Large intestine (tissue), 3 donors: ENCODE data around the gene CGB7. TPM values are rescaled to one million over a fixed set of nuclear protein-coding genes. Genes with fewer than 3 reads are reported as not detected.
"Not testable (repeated sequence)": the region's sequence is repeated elsewhere in the genome, so short reads cannot be mapped to it uniquely, and the experiment has no call there.

Experiments used
- DNase-seq, 2 donors: peaks; one replicate each; pipeline versions ENCODE4 v3.0.0 to v3.0.0-alpha.2; 2013
- H3K27ac ChIP-seq: one replicate; pipeline ENCODE4 v1.5.1; 2013; ENCODE audit warnings: low read length
- H3K27me3 ChIP-seq: 2 replicates; pipeline ENCODE4 v1.6.1; 2013; ENCODE audit warnings: low read length; ENCODE audit not compliant: control insufficient read depth, insufficient read depth
- H3K36me3 ChIP-seq: 2 replicates; pipeline ENCODE4 v1.6.1; 2013; ENCODE audit warnings: low read length; ENCODE audit not compliant: control insufficient read depth, insufficient read depth
- H3K4me1 ChIP-seq: one replicate; pipeline ENCODE4 v1.6.1; 2013; ENCODE audit warnings: low read length; ENCODE audit not compliant: control insufficient read depth, insufficient read depth
- H3K4me3 ChIP-seq: one replicate; pipeline ENCODE4 v1.5.1; 2013; ENCODE audit warnings: low read length
- H3K9me3 ChIP-seq: one replicate; pipeline ENCODE4 v1.6.1; 2013; ENCODE audit warnings: mild to moderate bottlenecking, low read depth, low read length, moderate library complexity; ENCODE audit not compliant: control insufficient read depth
- WGBS: methylation state at CpG from one replicate; pipeline ENCODE4 v1.1.5; 2013; ENCODE audit warnings: low lambda C conversion rate; ENCODE audit not compliant: insufficient coverage; 5-methylcytosine and 5-hydroxymethylcytosine counted together
- polyA plus RNA-seq: library from polyadenylated mRNA; unstranded; fragments of 120-200 nt; gene quantifications from one replicate; pipeline ENCODE4 v1.2.1, GENCODE V29; 2013

The CGB7 gene
- polyA plus RNA-seq, 1 donor = 0.06 TPM

- H3K9me3 ChIP-seq = no peaks in the 10 kb centered on the region
- no CpG with 5 or more reads among the region's 17 CpGs for WGBS
- no peak for DNase-seq
- H3K27ac ChIP-seq = no peak overlapping the region
- no peaks in the 10 kb centered on the region for H3K4me1 ChIP-seq
- no peaks in the 10 kb centered on the region for H3K36me3 ChIP-seq
- H3K27me3 ChIP-seq = peaks cover 4% of the 10 kb centered on the region
- H3K4me3 ChIP-seq = no peak overlapping the region
These were observed 15.4 kb downstream of the CGB7 start for GRCh38 chr19:49042177-49042576.

GRCh38 chr19:49039736-49040135 is 17.8 kb downstream of the CGB7 start:
- not testable (repeated sequence) for H3K36me3 ChIP-seq, H3K27ac ChIP-seq, H3K27me3 ChIP-seq, H3K4me3 ChIP-seq, H3K4me1 ChIP-seq, DNase-seq, H3K9me3 ChIP-seq
- no CpG with 5 or more reads among the region's 9 CpGs for WGBS

GRCh38 chr19:49038557-49039276 is 18.8 kb downstream of the CGB7 start:
- not testable (repeated sequence) for H3K4me1 ChIP-seq, H3K27me3 ChIP-seq, H3K27ac ChIP-seq, H3K4me3 ChIP-seq, H3K9me3 ChIP-seq, DNase-seq, H3K36me3 ChIP-seq
- no CpG with 5 or more reads among the region's 26 CpGs for WGBS

GRCh38 chr19:49038111-49038510 is 19.4 kb downstream of the CGB7 start:
- 60% methylated on average over 1 of the region's 8 CpGs for WGBS
- not testable (repeated sequence) for H3K27me3 ChIP-seq, H3K9me3 ChIP-seq, H3K4me1 ChIP-seq, H3K4me3 ChIP-seq, H3K36me3 ChIP-seq, DNase-seq, H3K27ac ChIP-seq

GRCh38 chr19:49036815-49037214 is 20.7 kb downstream of the CGB7 start, which contains the start of gene CGB1:
Gene CGB1, minus strand, starts transcription at chr19:49036895. Its CDS starts 184 bp downstream, at chr19:49036711.
- DNase-seq, H3K4me3 ChIP-seq, H3K27ac ChIP-seq, H3K36me3 ChIP-seq, H3K9me3 ChIP-seq, H3K4me1 ChIP-seq, H3K27me3 ChIP-seq: not testable (repeated sequence)
- WGBS = 100% methylated on average over 1 of the region's 18 CpGs

GRCh38 chr19:49031642-49032301 is 25.8 kb downstream of the CGB7 start, which contains the start of gene CGB2:
Gene CGB2, plus strand, starts transcription at chr19:49031890. Its CDS starts 206 bp downstream, at chr19:49032096.
- not testable (repeated sequence) for H3K9me3 ChIP-seq, H3K4me1 ChIP-seq, DNase-seq, H3K36me3 ChIP-seq, H3K27me3 ChIP-seq, H3K27ac ChIP-seq, H3K4me3 ChIP-seq
- WGBS = no CpG with 5 or more reads among the region's 28 CpGs

- H3K36me3 ChIP-seq, H3K4me1 ChIP-seq, H3K9me3 ChIP-seq, DNase-seq, H3K27me3 ChIP-seq, H3K4me3 ChIP-seq, H3K27ac ChIP-seq: not testable (repeated sequence)
- no CpG with 5 or more reads among the region's 8 CpGs for WGBS
These were observed 27.2 kb downstream of the CGB7 start for GRCh38 chr19:49030323-49030722.

- H3K27ac ChIP-seq, H3K4me1 ChIP-seq, DNase-seq, H3K4me3 ChIP-seq, H3K9me3 ChIP-seq, H3K36me3 ChIP-seq, H3K27me3 ChIP-seq: not testable (repeated sequence)
- WGBS = no CpG with 5 or more reads among the region's 14 CpGs
These were observed 27.8 kb downstream of the CGB7 start for GRCh38 chr19:49029749-49030148.

- not testable (repeated sequence) for H3K4me1 ChIP-seq, H3K27ac ChIP-seq, DNase-seq, H3K36me3 ChIP-seq, H3K4me3 ChIP-seq, H3K27me3 ChIP-seq, H3K9me3 ChIP-seq
- no CpG with 5 or more reads among the region's 9 CpGs for WGBS
These were observed 28.9 kb downstream of the CGB7 start for GRCh38 chr19:49028686-49029085.

- not testable (repeated sequence) for H3K9me3 ChIP-seq, DNase-seq, H3K4me1 ChIP-seq, H3K4me3 ChIP-seq, H3K36me3 ChIP-seq, H3K27ac ChIP-seq
- H3K27me3 ChIP-seq = peaks cover 19% of the 10 kb centered on the region
- WGBS = no CpG with 5 or more reads among the region's 23 CpGs
These were observed 31.9 kb downstream of the CGB7 start for GRCh38 chr19:49025599-49025998.

- not testable (repeated sequence) for H3K9me3 ChIP-seq, H3K36me3 ChIP-seq, DNase-seq, H3K4me3 ChIP-seq, H3K27ac ChIP-seq, H3K4me1 ChIP-seq
- peaks cover 24% of the 10 kb centered on the region for H3K27me3 ChIP-seq
- no CpG with 5 or more reads among the region's 6 CpGs for WGBS
These were observed 32.5 kb downstream of the CGB7 start for GRCh38 chr19:49025088-49025487.
